T-helper 1 cell treated with Interleukin-12 subunit alpha and Interleukin-12 subunit beta and Interleukin-4 antibody, amounts not matched to agents 30 ng/mL and 1 ng/mL, for 36 hours (primary cell): ENCODE measurements around the gene S100A13. TPM values are rescaled to one million over a fixed set of nuclear protein-coding genes. Genes with fewer than 3 reads are reported as not detected.
"Not testable (repeated sequence)": the region's sequence is repeated elsewhere in the genome, so short reads cannot be mapped to it uniquely, and the experiment has no call there.

Experiments
- intact Hi-C: fragments of 100-400 bp; cut with micrococcal nuclease; formaldehyde crosslinking; loops from one replicate; pipeline ENCODE4 v1.15.1; 2024
- total RNA-seq: library from RNA; stranded (reverse); gene quantifications from 2 replicates; pipeline ENCODE4 v1.2.3, GENCODE V29; 2022

The S100A13 gene
- total RNA-seq, 1 donor from 2014 or later = 5.1 TPM

GRCh38 chr1:153649137-153649862, 22.0 kb upstream of the S100A13 start:
- intact Hi-C loops = no loop called here

DNA sequence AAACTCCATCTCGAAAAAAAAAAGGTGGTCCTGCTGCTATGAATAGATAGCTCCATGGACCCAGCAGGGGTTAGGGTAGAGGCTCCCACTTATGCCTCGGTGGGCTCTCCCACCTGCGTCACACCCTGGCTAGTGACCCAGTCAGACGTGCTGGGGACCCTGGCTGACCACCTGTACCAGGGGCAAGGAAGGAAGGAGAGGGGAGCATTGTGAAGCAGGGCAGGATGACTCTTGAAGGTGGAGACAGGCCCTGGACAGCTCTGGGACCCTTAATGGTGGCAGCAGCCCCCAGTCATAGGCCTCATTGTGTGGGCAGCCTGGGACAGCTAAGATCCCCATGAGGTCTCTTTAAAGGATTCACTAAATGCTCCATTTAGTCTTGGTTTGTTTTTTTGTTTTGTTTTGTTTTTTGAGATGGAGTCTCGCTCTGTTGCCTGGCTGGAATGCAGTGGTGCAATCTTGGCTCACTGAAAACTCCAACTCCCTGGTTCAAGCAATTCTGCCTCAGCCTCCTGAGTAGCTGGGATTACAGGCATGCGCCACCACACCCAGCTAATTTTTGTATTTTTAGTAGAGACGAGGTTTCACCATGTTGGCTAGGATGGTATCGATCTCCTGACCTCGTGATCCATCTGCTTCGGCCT, 20.8 kb upstream of the S100A13 start:
- intact Hi-C loops = no loop called here

DNA sequence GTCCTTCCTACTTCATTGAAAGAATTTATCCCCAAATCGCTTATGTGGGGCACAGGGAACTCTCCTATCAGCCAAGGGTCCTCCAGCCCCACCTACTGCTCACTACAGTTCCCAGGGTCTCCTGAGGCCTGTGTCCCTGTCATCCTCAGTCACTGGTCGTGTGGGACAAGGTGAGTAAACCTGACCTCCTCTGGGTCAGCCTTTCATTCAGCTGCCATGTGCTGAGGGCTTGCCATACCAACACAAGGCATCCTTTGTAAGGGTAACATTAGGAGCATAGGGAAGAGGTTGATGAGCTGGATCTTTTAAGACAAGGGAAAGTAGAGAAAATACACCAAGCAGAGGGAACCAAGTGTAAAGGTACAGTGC, 20.0 kb upstream of the S100A13 start:
- intact Hi-C loops = no loop called here

DNA sequence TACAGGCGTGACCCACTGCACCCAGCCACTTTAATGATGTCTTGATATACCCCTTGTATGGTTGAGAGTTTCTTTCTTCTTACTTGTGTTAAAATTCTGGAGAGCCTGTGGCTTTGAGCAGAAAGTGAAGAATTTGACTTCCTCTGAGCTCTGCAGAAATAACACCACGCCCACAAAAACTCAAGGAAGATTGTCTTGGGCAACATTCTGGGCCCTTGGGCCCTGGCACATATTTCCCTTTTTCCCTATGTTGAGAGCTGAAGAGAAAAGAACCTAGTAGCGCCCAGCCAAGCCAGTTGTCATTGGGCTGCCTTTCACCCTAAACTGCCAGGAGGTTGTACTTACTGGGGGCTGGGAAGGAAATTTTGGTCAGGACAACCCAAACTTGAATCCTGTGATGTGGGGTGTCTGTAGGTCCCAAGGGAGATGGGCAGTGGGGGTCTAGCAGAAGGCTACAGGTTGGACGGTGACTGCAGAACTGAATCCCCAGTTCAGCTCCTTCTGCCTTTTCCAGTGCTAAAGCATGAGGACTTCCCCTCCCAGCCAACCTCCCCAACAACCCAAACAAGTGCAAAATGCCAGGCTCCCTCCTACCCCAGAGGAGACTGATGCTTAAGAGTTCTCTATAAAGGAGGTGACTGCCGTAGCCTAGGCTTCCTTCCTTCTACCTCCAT, 19.5 kb upstream of the S100A13 start:
- intact Hi-C loops = no loop called here

DNA sequence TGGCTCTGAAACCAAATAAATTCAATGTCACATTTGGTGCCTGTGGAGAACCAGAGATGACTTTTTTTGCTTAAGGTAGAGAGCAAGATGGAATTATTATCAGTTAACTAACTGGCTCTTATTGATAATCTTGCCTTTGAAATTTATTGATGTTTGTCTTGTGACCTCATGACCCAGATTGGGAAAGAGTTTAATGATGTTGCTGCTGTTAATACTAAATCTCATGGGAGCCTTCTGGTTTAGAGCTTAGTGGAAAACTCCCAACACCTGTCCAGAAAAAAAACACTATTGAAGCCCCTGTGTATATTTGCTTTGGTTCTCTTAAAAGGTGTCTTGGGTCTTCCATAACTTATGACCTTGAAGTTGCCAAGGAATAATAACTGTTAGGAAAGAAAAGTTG, 16.5 kb upstream of the S100A13 start:
- intact Hi-C loops = no loop called here

DNA sequence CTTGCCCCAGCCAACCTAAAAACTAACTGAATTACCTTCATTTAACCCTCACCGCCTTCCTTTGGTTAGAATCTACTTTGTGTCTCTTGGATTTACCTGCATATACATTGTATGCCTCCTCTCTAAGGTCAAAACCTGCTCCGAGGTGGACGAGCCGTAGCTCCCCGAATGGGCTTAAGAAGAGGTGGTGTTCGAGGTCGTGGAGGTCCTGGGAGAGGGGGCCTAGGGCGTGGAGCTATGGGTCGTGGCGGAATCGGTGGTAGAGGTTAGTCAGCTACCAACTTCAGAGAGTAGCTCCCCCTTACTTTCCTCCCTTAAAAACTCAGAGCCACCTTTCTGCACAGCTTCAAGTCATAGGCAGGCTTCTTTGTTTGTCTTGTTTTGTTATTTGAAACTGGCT, 15.8 kb upstream of the S100A13 start:
- intact Hi-C loops = no loop called here

DNA sequence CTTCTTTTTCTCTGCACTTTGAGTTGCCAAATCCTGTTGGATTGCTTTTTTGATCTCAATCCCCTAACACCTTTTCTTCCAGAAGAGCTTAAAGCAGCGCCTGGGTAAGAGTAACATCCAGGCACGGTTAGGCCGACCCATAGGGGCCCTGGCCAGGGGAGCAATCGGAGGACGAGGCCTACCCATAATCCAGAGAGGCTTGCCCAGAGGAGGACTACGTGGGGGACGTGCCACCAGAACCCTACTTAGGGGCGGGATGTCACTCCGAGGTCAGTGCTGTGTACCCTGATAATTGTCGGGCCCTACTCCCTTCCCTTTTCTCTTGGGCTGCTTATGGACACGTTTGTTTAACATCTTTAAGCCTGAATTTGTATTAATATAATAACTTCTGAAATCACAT, 14.9 kb upstream of the S100A13 start:
- intact Hi-C loops = no loop called here

- intact Hi-C loops = no loop called here
Observed at GRCh38 chr1:153640861-153641260, 13.6 kb upstream of the S100A13 start.

GRCh38 chr1:153640213-153640612, 12.9 kb upstream of the S100A13 start:
- intact Hi-C loops = not testable (repeated sequence)

DNA sequence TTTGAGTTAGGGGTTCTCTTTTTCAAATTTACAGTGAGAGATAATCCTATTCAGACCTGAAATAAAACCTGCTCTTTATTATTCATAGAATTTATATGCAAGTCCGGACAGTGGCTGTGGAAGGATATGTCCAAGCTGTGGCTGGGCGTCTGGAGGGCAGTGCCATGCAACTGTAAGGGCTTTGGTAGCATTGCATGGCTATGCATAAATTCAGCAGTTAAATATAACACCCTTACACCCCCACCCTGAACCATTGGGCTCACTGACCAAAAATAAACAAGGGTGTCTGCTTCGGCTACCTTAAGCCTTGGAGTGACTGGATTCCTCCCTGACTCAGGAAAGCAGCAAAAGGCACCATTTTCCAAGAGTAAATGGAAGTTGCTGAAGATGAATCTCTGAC, 12.0 kb upstream of the S100A13 start:
- intact Hi-C loops = no loop called here

DNA sequence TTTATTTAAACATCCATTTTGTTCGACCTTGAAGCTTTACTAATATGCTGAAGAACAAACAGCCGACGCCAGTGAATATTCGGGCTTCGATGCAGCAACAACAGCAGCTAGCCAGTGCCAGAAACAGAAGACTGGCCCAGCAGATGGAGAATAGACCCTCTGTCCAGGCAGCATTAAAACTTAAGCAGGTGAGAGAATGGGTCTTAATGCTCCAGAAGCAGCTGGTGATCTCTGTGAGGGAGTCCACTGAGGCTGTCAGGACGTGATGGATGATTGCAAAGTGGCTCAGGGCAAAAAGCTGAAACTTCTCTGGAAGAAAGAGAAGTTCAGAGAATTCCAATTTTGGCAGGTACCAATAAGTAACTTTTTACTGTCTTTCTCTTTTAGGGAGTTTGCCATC, 11.0 kb upstream of the S100A13 start:
- intact Hi-C loops = no loop called here

GRCh38 chr1:153636312-153636711, 9.0 kb upstream of the S100A13 start:
- intact Hi-C loops = no loop called here

DNA sequence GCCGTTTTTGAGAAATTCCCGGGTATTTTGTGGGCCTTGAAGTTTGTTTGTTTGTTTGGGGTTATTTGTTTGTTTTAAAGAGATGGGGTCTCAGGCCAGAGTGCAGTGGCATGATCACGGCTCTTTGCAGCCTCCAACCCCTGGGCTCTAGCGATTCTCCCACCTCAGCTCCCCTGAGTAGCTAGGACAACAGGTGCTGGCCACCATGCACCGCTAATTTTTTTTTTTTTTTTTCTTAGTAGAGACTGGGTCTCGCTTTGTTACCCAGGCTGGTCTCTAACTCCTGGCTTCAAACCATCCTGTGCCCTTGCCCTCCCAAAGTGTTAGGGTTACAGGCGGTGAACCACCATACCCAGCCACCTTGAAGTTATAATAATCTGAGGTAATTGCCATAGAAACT, 8.6 kb upstream of the S100A13 start:
- intact Hi-C loops = no loop called here

DNA sequence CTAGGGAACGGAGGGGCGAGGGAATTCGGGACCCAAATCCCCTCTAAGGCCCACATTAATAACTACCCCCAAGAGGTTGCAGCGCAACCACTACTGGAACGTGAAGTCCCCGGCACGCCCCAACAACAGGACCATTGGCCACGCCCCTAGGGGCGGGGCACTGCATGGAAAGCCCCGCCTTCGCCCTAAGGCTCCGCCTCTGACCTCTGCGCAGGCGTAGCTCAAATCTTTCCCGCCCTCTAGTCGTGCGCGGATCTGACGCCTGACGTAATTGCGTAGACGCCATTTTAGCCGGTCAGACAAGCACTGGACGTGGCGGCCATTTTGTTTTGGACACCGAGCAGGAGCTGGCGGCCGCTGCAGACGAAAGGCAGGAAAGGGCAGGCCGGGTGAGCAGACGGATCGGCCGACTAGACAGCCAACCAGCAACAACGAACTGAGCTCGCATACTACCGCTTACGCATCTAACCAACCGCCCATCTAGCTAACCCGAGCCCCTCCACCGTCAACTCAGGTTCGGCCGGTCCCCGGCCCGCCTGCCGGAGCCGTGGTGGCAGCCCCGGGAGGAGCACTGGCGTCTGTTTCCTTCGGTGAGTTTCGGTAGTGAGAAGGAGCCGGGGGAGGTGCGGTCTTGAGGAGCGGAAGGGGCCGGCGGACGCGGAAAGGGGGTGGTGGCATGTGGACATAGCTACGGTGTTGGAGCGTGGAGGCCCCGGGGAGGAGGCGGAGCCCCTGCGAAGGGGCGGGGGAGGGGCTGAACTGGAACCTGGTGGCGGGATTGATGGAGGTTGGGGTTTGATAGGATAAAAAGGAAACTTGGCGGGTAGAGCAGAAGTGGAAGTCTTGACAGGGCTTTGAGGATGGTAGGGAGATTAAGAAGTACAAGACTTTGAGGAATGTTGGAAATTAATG, 6.7 kb upstream of the S100A13 start, which contains the start of gene CHTOP:
Gene CHTOP (plus strand): TSS at position 313 of the 912 bp plus-strand sequence. CDS start 2,523 bp downstream, outside the sequence.
- intact Hi-C loops = loop anchor here (1.0 to 5.0 kb wide), 12 partner anchors 24 to 638 kb away; partner anchors contain the start of genes CREB3L4, HAX1, INTS3 and RPS27

DNA sequence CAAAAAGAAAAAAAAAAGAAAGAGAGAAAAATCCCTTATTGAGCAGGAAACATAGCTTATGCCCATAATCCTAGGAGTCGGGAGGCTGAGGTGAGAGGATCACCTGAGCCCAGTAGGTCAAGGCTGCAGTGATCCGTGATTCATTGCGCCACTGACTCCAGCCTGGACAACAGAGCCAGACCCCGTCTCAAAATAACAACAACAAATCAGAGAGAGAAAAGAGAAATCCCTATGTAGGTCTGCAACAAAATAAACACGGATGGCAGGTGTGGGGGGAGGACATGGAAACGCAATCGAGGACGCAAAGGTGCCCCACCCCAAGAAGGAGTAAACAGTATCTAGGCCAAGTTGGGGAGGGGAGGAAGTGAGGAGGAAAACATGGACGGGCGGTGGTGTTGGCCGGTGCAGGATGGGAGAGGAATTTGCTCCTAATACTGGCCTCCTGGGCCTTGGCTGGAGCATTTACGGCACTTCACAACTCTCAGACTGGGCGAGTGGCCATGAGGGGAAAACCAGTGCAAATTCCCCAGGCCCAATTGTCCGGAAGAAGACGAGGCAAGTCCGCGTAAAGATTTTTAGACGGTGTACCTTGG, 6.0 kb upstream of the S100A13 start:
- intact Hi-C loops = loop anchor here (1.0 to 5.0 kb wide), 6 partner anchors 95 to 639 kb away; partner anchors contain the start of genes CREB3L4, HAX1, INTS3 and RPS27

DNA sequence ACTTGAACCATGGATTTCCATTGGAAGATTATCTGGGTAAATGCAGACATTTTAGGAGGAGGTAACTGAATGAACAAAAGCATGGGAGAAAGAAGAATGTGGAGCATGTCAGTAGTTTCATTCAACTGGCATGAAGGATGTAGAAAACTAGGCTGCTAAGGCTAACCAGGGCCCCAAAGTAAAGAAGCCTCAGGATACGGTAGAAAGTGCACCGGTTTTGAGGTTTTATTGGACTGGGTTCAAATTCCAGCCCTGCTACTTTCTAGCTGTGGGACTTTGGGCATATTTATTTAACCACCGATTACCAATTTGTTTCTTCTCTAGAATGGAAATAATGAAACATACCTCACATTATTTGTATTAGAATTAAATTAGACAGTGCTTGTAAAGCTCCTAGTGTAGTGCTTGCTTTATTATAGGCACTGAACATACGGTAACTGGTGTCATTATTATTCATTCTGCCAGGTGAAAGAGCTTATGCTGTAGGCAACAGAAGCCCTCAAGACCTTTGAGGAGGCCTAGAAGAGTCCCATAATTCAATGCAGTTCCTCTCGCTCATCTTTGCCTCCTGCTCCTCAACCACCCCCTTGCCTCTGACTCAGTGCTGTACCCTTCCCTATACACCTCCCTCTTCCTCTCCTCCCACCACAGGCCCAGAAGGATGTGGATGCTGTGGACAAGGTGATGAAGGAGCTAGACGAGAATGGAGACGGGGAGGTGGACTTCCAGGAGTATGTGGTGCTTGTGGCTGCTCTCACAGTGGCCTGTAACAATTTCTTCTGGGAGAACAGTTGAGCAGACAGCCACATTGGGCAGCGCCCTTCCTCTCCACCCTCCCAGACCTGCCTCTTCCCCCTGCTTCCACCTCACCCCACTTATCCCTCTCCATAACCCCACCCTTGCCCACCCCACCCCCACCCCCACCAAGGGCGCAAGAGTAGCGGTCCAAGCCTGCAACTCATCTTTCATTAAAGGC, 4.0 kb upstream of the S100A13 start:
- intact Hi-C loops = loop anchor here (5.0 kb wide), 3 partner anchors 116 to 641 kb away; partner anchors contain the start of genes CREB3L4 and HAX1

- intact Hi-C loops = loop anchor here (5.0 kb wide), 3 partner anchors 117 to 642 kb away; partner anchors contain the start of genes CREB3L4 and HAX1
Observed at GRCh38 chr1:153630384-153630783, 3.1 kb upstream of the S100A13 start.

GRCh38 chr1:153629971-153630370, 2.7 kb upstream of the S100A13 start:
- intact Hi-C loops = loop anchor here (5.0 kb wide), 3 partner anchors 117 to 642 kb away; partner anchors contain the start of genes CREB3L4 and HAX1

GRCh38 chr1:153629343-153629665, 2.0 kb upstream of the S100A13 start:
- intact Hi-C loops = no loop called here
